LNCaP clone FGC (cell line): Measurements from ENCODE around the gene FMC1.

Source experiments
- DNase-seq: peaks from one replicate; pipeline ENCODE4 v3.0.0-alpha.2; 2011; ENCODE audit warnings: low read depth
- H3K4me3 ChIP-seq: 2 replicates; pipeline ENCODE4 v1.5.1; 2011; ENCODE audit warnings: mild to moderate bottlenecking, low read depth, low read length, control low read depth
- TF ChIP-seq, protein P1 (sequence below): IDR thresholded peaks from 2 replicates; pipeline ENCODE4 v1.5.1; 2012; ENCODE audit warnings: mild to moderate bottlenecking; ENCODE audit not compliant: control insufficient read depth, insufficient read depth; ENCODE audit errors: extremely low read depth

The FMC1 gene

DNA sequence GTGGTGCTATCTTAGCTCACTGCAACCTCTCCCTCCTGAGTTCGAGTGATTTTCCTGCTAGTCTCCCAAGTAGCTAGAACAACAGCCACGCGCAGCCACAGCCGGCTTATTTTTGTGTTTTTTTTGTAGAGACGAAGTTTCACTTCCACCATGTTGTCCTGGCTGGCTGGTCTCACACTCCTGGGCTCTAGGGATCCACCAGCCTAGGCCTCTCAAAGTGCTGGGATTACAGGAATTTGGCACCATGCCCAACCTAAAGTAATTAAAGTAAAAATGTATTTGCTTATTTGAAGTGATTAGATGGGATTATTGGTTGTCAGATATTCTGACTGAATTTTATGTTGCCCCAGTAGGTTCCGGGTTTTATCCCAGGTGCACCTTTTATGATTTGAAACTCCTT is 41.3 kb downstream of the FMC1 start:
- TF ChIP-seq, protein P1, sequence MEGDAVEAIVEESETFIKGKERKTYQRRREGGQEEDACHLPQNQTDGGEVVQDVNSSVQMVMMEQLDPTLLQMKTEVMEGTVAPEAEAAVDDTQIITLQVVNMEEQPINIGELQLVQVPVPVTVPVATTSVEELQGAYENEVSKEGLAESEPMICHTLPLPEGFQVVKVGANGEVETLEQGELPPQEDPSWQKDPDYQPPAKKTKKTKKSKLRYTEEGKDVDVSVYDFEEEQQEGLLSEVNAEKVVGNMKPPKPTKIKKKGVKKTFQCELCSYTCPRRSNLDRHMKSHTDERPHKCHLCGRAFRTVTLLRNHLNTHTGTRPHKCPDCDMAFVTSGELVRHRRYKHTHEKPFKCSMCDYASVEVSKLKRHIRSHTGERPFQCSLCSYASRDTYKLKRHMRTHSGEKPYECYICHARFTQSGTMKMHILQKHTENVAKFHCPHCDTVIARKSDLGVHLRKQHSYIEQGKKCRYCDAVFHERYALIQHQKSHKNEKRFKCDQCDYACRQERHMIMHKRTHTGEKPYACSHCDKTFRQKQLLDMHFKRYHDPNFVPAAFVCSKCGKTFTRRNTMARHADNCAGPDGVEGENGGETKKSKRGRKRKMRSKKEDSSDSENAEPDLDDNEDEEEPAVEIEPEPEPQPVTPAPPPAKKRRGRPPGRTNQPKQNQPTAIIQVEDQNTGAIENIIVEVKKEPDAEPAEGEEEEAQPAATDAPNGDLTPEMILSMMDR, result no peak
- DNase-seq, result no peak
- no peak overlapping the region for H3K4me3 ChIP-seq

DNA sequence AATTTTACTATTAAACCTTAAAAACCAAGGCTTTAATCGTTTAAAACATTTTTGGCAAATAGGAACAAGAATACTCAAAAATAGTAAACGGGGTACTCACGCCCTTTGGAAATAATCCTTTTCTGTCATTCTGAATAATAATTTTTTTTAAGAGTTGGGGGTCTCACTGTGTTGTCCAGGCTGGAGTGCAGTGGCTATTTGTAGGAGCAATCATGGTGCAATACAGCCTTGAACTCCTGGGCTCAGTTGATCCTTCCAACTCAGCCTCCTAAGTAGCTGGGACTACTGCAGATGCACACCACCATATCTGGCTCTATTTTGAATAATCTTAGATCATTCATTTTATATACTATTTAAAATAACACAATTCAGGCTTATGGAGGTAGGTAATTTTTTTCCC is 43.5 kb downstream of the FMC1 start:
- DNase-seq, result no peak
- TF ChIP-seq, protein P1, result no peak

DNA sequence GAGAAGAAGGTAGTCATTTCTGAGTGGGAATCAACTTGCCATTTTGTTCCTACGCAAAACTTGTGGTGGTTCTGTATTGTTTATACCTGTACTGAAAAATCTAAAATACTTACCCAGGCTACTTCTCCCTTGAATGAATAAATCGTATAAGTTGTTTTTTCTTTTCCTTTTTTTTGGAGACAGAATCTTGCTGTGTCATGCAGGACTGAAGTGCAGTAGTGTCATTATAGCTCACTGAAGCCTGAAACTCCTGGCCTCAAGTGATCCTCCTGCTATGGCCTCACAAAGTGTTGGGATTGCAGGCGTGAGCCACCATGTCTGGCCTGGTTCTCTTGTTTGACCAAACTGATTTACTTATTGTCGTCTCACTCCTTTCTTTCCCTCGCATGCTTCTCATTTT is 46.5 kb downstream of the FMC1 start:
- TF ChIP-seq, protein P1, result no peak
- DNase-seq, result no peak
- H3K4me3 ChIP-seq, result no peak overlapping the region

More for the DNA sequence above, 43.5 kb downstream of the FMC1 start:
- no peak overlapping the region for H3K4me3 ChIP-seq

- TF ChIP-seq, protein P1, result no peak
- DNase-seq, result no peak
- H3K4me3 ChIP-seq, result no peak overlapping the region
Observed at GRCh38 chr7:139389091-139389490, 48.0 kb downstream of the FMC1 start.

DNA sequence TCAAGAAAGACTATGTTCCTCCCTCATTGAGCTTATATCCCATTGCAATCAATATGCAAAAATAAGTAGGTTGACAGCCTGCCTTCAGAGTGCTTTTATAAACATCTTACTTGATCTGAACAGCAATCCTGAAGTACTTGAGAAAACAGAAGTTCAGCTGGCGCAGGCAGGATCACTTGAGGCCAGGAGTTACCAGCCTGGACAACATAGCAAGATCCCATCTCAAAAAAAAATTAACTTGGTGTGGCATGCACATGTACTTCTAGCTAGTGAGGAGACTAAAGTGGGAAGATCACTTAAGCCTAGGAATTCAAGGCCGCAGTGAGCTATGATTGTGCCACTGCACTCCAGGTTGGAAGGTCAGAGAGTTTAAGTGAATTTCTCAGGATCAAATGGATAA is 48.6 kb downstream of the FMC1 start:
- H3K4me3 ChIP-seq, result no peak overlapping the region
- TF ChIP-seq, protein P1, result no peak
- DNase-seq, result no peak

DNA sequence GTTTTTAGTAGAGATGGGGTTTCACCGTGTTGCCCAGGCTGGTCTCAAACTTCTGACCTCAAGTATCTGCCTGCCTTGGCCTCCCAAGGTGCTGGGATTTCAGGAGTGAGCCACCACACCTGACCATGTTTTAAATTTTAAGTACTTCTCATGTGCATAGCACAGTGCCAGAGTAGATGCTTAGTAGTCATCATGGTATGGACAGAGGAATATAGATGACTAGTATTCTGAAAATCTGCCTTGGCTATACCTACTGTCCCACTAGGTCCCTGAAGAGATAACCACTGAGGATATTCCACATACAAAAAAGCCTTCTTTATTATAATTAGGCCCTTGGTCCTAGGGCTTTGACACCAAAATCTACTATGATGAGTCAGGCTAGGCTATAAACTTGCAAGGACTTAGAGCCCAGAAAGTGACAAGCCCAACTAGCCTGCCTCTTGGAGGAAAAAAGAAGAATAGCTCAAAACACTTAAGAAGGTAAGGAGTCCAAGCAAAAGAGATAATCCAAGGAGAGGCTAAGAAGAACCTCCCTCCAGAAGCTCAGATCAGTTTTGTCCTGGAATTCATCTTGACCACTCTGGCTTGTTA is 52.6 kb downstream of the FMC1 start:
- no peak for DNase-seq
- no peak overlapping the region for H3K4me3 ChIP-seq
- TF ChIP-seq, protein P1, result no peak

DNA sequence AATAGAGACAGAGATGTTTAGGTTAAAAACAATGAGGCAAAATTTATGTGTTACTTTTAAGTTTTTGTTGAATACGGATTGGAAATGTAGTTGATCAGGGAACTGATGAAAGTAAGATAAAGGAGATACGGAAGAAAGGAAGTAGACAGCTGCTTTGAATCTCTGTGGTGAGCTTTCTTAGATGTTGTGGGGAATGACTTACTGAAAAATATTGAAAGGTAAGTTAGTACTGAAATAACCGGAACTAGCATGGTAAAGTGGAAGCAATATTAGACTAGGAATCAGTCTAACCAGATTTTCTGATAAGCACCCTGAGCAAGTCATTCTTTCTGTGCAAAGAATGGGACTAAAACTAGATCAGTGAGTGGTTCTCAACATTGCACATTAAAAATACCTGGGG is 53.4 kb downstream of the FMC1 start:
- TF ChIP-seq, protein P1, result no peak
- DNase-seq, result no peak

More for the DNA sequence above, 53.4 kb downstream of the FMC1 start:
- H3K4me3 ChIP-seq, result no peak overlapping the region
